MM.1S (cell line): ENCODE measurements around the gene DNLZ.

ENCODE experiments used
- DNase-seq: peaks from one replicate; pipeline ENCODE4 v3.0.0-alpha.2; 2015
- H2AFZ ChIP-seq: fragments of 300-600 bp; sonication (generic); 2 replicates; pipeline ENCODE4 v1.6.0; 2016; ENCODE audit warnings: antibody characterized with exemption, low read length
- H3F3A ChIP-seq: fragments of 300-600 bp; sonication (generic); 2 replicates; pipeline ENCODE4 v1.6.1; 2016; ENCODE audit warnings: mild to moderate bottlenecking, antibody characterized with exemption, low read length, moderate library complexity, mixed read lengths; ENCODE audit not compliant: insufficient read depth
- H3K27ac ChIP-seq: fragments of 300-600 bp; sonication (generic); 2 replicates; pipeline ENCODE4 v1.5.1; 2016; ENCODE audit warnings: mild to moderate bottlenecking, low read length
- H3K27me3 ChIP-seq: fragments of 300-600 bp; sonication (generic); replicated peaks from 2 replicates; pipeline ENCODE4 v1.6.0; 2016; ENCODE audit warnings: low read length; ENCODE audit not compliant: insufficient read depth
- H3K36me3 ChIP-seq: fragments of 300-600 bp; sonication (generic); replicated peaks from 2 replicates; pipeline ENCODE4 v1.6.1; 2016; ENCODE audit warnings: mild to moderate bottlenecking, low read length, mixed read lengths; ENCODE audit not compliant: insufficient read depth
- H3K4me1 ChIP-seq: fragments of 300-600 bp; sonication (generic); 2 replicates; pipeline ENCODE4 v1.6.1; 2016; ENCODE audit warnings: low read length, mixed read lengths
- H3K4me2 ChIP-seq: fragments of 300-600 bp; sonication (generic); 2 replicates; pipeline ENCODE4 v1.6.0; 2016; ENCODE audit warnings: low read depth, low read length
- H3K4me3 ChIP-seq: fragments of 300-600 bp; sonication (generic); 2 replicates; pipeline ENCODE4 v1.5.1; 2016; ENCODE audit warnings: low read length, mixed read lengths
- H3K79me2 ChIP-seq: fragments of 300-600 bp; sonication (generic); 2 replicates; pipeline ENCODE4 v1.6.1; 2016; ENCODE audit warnings: mixed run types, low read length, mixed read lengths
- H3K9ac ChIP-seq: fragments of 300-600 bp; sonication (generic); 2 replicates; pipeline ENCODE4 v1.6.1; 2016; ENCODE audit warnings: low read length, mixed read lengths
- H3K9me2 ChIP-seq: fragments of 300-600 bp; sonication (generic); replicated peaks from 2 replicates; pipeline ENCODE4 v1.6.1; 2016; ENCODE audit warnings: mild to moderate bottlenecking, low read length, mixed read lengths; ENCODE audit not compliant: insufficient read depth
- H3K9me3 ChIP-seq: fragments of 300-600 bp; sonication (generic); replicated peaks from 2 replicates; pipeline ENCODE4 v1.6.1; 2016; ENCODE audit warnings: mild to moderate bottlenecking, low read length, mixed read lengths; ENCODE audit not compliant: insufficient read depth
- H4K20me1 ChIP-seq: fragments of 300-600 bp; sonication (generic); 2 replicates; pipeline ENCODE4 v1.6.1; 2016; ENCODE audit warnings: mild to moderate bottlenecking, low read length, moderate library complexity, mixed read lengths; ENCODE audit not compliant: insufficient read depth
- EZH2 ChIP-seq: fragments of 300-600 bp; sonication (generic); optimal IDR thresholded peaks from 2 replicates; pipeline ENCODE3; 2017; ENCODE audit warnings: low read depth, mild to moderate bottlenecking, antibody characterized with exemption, low read length, mixed read lengths
- EZH2phosphoT487 ChIP-seq: fragments of 300-600 bp; sonication (generic); IDR thresholded peaks from 2 replicates; pipeline ENCODE4 v1.6.1; 2018; ENCODE audit warnings: antibody characterized with exemption, low read length
- TF ChIP-seq, protein P1 (sequence below): fragments of 300-600 bp; sonication (generic); IDR thresholded peaks from 2 replicates; pipeline ENCODE4 v1.5.1; 2016; ENCODE audit warnings: antibody characterized with exemption, low read length, mixed read lengths

DNLZ gene

DNA sequence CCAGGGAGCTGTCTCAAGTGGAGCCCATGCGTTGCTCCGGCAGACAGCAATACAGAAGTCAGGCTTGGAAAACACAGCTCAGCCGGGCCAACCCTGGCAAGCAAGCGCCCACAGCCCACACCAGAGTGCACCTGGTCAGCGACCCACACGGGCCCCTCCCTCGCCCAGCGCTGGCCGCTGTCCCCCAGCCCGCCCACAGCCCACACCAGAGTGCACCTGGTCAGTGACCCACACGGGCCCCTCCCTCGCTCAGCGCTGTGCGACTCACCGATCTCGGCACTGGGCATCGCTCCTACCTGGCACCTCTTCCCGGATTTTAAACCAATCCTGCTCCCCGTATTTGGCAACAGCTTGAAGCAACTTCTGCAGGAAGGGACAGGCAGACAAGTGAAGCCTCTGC lies 23.7 kb upstream of the DNLZ start:
- Histone ChIP-seq H3K4me2 (no peak overlapping the region), H3K9me3 (no peaks in the 10 kb centered on the region), H3K27ac (no peak overlapping the region), H3K9me2 (no peaks in the 10 kb centered on the region), H2AFZ (no peak overlapping the region), H3K79me2 (no peaks in the 10 kb centered on the region), H3K27me3 (no peaks in the 10 kb centered on the region), H3K4me3 (no peak overlapping the region), H3K4me1 (no peaks in the 10 kb centered on the region), H3K9ac (no peak overlapping the region), H3K36me3 (peaks cover 3% of the 10 kb centered on the region; the same call in 1 of the 2 replicates), H4K20me1 (no peaks in the 10 kb centered on the region), H3F3A (no peaks in the 10 kb centered on the region)
- TF ChIP-seq, protein P1, sequence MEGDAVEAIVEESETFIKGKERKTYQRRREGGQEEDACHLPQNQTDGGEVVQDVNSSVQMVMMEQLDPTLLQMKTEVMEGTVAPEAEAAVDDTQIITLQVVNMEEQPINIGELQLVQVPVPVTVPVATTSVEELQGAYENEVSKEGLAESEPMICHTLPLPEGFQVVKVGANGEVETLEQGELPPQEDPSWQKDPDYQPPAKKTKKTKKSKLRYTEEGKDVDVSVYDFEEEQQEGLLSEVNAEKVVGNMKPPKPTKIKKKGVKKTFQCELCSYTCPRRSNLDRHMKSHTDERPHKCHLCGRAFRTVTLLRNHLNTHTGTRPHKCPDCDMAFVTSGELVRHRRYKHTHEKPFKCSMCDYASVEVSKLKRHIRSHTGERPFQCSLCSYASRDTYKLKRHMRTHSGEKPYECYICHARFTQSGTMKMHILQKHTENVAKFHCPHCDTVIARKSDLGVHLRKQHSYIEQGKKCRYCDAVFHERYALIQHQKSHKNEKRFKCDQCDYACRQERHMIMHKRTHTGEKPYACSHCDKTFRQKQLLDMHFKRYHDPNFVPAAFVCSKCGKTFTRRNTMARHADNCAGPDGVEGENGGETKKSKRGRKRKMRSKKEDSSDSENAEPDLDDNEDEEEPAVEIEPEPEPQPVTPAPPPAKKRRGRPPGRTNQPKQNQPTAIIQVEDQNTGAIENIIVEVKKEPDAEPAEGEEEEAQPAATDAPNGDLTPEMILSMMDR = no peak
- no peak for TF ChIP-seq EZH2phosphoT487
- no peak for TF ChIP-seq EZH2
- DNase-seq = no peak

DNA sequence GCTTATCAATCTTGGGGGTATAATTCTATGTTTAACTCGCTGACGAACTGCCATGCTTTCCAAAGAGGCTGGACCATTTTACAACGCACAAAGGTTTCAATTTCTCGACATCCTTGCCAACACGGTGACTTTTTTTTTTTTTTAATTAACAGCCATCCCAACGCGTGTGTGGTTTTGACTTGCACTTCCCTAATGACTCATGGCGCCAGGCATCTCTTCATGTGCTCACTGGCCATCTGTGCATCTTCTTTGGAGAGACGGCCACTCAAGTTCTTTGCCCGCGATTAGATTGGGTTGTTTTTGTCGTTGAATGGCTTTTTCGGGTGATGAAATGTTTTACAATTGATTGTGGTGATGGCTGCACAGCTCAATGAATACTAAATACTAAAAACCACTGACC lies 22.5 kb upstream of the DNLZ start:
- no peaks in the 10 kb centered on the region for H3K9me2 ChIP-seq
- no peaks in the 10 kb centered on the region for H3K36me3 ChIP-seq
- TF ChIP-seq EZH2 = no peak
- TF ChIP-seq, protein P1 = no peak
- TF ChIP-seq EZH2phosphoT487 = no peak
- H2AFZ ChIP-seq = no peak overlapping the region
- no peaks in the 10 kb centered on the region for H3K27me3 ChIP-seq
- no peak overlapping the region for H3K4me3 ChIP-seq
- DNase-seq = no peak
- no peaks in the 10 kb centered on the region for H4K20me1 ChIP-seq
- no peak overlapping the region for H3K9ac ChIP-seq
- H3K9me3 ChIP-seq = no peaks in the 10 kb centered on the region
- no peaks in the 10 kb centered on the region for H3K4me1 ChIP-seq
- no peak overlapping the region for H3K27ac ChIP-seq
- no peaks in the 10 kb centered on the region for H3F3A ChIP-seq
- no peaks in the 10 kb centered on the region for H3K79me2 ChIP-seq
- no peak overlapping the region for H3K4me2 ChIP-seq

DNA sequence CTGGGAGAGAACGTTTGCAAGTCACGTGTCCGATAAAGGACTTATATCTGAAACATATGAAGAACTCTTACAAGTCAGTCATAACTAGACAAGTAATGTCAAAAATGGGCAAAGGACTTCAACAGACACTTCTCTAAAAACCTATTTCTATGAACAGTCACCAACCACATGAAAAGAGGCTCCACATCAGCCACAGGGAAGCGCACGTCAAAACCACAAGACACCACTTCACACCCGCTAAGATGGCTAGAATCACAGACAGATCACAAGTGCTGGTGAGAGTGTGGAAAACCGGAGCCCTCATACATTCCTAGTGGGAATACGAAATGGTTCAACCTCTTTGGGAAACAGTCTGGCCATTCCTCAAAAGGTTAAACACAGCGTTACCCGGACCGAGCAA lies 21.5 kb upstream of the DNLZ start:
- Histone ChIP-seq H3K4me3 (no peak overlapping the region), H3K27me3 (no peaks in the 10 kb centered on the region), H3K9me3 (no peaks in the 10 kb centered on the region), H3K4me1 (no peaks in the 10 kb centered on the region), H3F3A (no peaks in the 10 kb centered on the region), H3K27ac (no peak overlapping the region), H3K4me2 (no peak overlapping the region), H3K9ac (no peak overlapping the region), H3K9me2 (no peaks in the 10 kb centered on the region), H2AFZ (no peak overlapping the region), H3K36me3 (no peaks in the 10 kb centered on the region), H4K20me1 (no peaks in the 10 kb centered on the region), H3K79me2 (no peaks in the 10 kb centered on the region)
- DNase-seq = no peak
- TF ChIP-seq EZH2 = no peak
- no peak for TF ChIP-seq EZH2phosphoT487
- TF ChIP-seq, protein P1 = no peak
